Breast epithelium (tissue), 4 donors: ENCODE results near the gene TGDS. TPM values are rescaled to one million over a fixed set of nuclear protein-coding genes. Genes with fewer than 3 reads are reported as not detected.

Source experiments
- DNase-seq, 2 donors: peaks; one replicate each; pipeline ENCODE4 v3.0.0-alpha.2; 2019; ENCODE audit warnings: low spot score in 2 of 2
- H3K27ac ChIP-seq, 2 donors: fragments of 200-600 bp; sonication (generic) in 1 of 2; one replicate each; pipeline ENCODE4 v1.5.1; 2016 to 2019; ENCODE audit warnings: mild to moderate bottlenecking in 1 of 2
- H3K27me3 ChIP-seq, 2 donors: fragments of 200-600 bp; sonication (generic) in 1 of 2; one replicate each; pipeline versions ENCODE4 v1.5.1 to v1.6.0; 2017 to 2019; ENCODE audit warnings: control low read depth in 1 of 2, mild to moderate bottlenecking in 1 of 2
- H3K36me3 ChIP-seq: fragments of 200-600 bp; one replicate; pipeline ENCODE4 v1.5.1; 2019
- H3K4me1 ChIP-seq, 2 donors: fragments of 200-600 bp; sonication (generic); one replicate each; pipeline ENCODE4 v1.5.1; 2016 to 2019; ENCODE audit warnings: control low read depth in 1 of 2
- H3K4me3 ChIP-seq, 3 donors: fragments of 200-600 bp; sonication (generic); 1 replicate in 2 of 3; 2 replicates in 1 of 3; pipeline ENCODE4 v1.5.1; 2016 to 2019; ENCODE audit warnings: mild to moderate bottlenecking in 3 of 3, moderate library complexity in 2 of 3
- H3K9me3 ChIP-seq, 2 donors: fragments of 200-600 bp; sonication (generic) in 1 of 2; one replicate each; pipeline ENCODE4 v1.5.1; 2016 to 2019; ENCODE audit warnings: control low read depth in 1 of 2
- POLR2A ChIP-seq: fragments of 450-650 bp; IDR thresholded peaks from one replicate; pipeline ENCODE4 v1.6.1; 2016; ENCODE audit warnings: antibody characterized with exemption, mild to moderate bottlenecking, moderate library complexity
- POLR2AphosphoS5 ChIP-seq, 3 donors: sonication (generic); formaldehyde crosslinking; IDR thresholded peaks; one replicate each; pipeline ENCODE4 v1.6.1; 2017; ENCODE audit warnings: antibody characterized with exemption in 3 of 3
- intact Hi-C: fragments of 100-400 bp; cut with DNase I; formaldehyde crosslinking; loops from one replicate; pipeline ENCODE4 v1.15.1; 2023; ENCODE audit warnings: low total_unique reads
- total RNA-seq, 3 donors: library from RNA; depleted of rRNA; stranded (reverse); fragments of >200 nt; gene quantifications; one replicate each; pipeline ENCODE4 v1.1.0, GENCODE V29; 2016
- TF ChIP-seq, protein P1 (sequence below), 3 donors: fragments of 450-650 bp; IDR thresholded peaks; one replicate each; pipeline ENCODE4 v1.5.1; 2016 to 2017; ENCODE audit warnings: antibody characterized with exemption in 3 of 3, mild to moderate bottlenecking in 3 of 3, moderate library complexity in 3 of 3

TGDS gene
- total RNA-seq, 3 donors from 2014 or later = 12.1 to 21.2 (median 12.5) TPM

DNA sequence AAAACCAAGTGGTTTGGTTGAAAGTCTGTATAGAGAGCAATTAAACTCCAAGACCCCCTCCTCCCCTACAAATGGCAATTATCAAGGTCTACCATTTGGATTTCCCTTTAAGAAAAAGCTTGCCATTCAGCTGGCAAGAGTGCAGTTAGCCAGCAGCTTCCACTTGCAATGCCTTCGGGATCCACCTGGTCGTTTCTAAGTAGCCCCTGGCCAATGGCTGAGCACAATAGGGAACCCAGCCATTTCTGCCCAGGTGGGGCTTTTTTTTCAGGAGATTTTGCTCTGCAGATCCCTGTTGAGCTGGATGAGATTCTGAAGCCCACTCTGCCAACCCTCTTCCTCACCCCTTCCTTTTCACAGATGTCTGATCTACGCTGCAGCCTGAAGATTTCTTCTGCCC, 26.3 kb downstream of the TGDS start:
- Histone ChIP-seq H3K36me3 (peaks cover 8% of the 10 kb centered on the region), H3K9me3 (no peaks in the 10 kb centered on the region), H3K27ac (no peak overlapping the region), H3K4me1 (no peaks in the 10 kb centered on the region), H3K4me3 (no peak overlapping the region), H3K27me3 (no peaks in the 10 kb centered on the region)
- no peak for DNase-seq
- intact Hi-C loops = loop anchor here (10.0 kb wide), 1 partner anchor 1595 kb away; no protein-coding TSS in a partner anchor
- TF ChIP-seq, protein P1, sequence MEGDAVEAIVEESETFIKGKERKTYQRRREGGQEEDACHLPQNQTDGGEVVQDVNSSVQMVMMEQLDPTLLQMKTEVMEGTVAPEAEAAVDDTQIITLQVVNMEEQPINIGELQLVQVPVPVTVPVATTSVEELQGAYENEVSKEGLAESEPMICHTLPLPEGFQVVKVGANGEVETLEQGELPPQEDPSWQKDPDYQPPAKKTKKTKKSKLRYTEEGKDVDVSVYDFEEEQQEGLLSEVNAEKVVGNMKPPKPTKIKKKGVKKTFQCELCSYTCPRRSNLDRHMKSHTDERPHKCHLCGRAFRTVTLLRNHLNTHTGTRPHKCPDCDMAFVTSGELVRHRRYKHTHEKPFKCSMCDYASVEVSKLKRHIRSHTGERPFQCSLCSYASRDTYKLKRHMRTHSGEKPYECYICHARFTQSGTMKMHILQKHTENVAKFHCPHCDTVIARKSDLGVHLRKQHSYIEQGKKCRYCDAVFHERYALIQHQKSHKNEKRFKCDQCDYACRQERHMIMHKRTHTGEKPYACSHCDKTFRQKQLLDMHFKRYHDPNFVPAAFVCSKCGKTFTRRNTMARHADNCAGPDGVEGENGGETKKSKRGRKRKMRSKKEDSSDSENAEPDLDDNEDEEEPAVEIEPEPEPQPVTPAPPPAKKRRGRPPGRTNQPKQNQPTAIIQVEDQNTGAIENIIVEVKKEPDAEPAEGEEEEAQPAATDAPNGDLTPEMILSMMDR (IDR thresholded peaks at IDR 0.05) = no peak
- TF ChIP-seq POLR2A (no peak), POLR2AphosphoS5 (IDR thresholded peaks at IDR 0.05) (no peak)

DNA sequence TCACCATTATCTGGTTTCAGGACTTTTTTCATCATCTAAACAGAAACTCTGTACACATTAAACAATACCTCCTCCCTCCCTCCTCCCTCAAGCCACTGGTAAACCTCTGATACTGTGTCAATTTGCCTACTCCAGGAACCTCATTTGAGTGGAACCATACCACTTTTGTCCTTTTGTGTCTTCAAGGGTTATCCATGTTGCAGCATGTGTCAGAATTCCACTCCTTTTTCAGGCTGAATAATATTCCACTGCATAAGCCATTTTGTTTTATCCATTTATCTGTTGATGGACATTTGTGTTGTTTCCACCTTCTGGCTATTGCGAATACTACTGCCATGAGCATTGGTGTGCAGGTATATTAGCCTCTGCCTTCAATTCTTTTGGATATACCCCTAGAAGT, 27.5 kb downstream of the TGDS start:
- Histone ChIP-seq H3K36me3 (peaks cover 8% of the 10 kb centered on the region), H3K27ac (no peak overlapping the region), H3K27me3 (no peaks in the 10 kb centered on the region), H3K4me1 (no peaks in the 10 kb centered on the region), H3K9me3 (no peaks in the 10 kb centered on the region), H3K4me3 (no peak overlapping the region)
- intact Hi-C loops = no loop called here
- TF ChIP-seq POLR2AphosphoS5 (IDR thresholded peaks at IDR 0.05) (no peak), POLR2A (no peak)
- TF ChIP-seq, protein P1 (IDR thresholded peaks at IDR 0.05) = no peak
- no peak for DNase-seq

DNA sequence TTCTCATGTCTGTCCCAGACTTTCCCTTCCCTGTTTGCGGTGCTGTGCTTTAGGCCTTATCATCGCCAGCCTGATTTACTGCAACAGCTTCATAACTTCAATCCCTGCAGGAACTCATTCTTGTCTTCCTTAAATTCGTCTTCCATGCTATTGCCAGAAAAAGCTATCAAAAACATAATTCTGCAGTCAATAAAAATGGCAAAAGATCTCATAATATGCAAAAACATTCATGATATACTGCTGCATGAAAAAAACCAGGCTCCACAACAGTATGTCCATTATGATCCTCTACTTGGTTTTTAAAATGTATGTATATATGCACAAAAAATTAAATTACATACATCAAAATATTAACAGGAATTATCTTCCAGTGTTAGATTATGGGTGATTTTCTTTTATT, 28.4 kb downstream of the TGDS start:
- intact Hi-C loops = no loop called here
- Histone ChIP-seq H3K4me1 (no peaks in the 10 kb centered on the region), H3K27ac (no peak overlapping the region), H3K9me3 (no peaks in the 10 kb centered on the region), H3K4me3 (no peak overlapping the region), H3K36me3 (peaks cover 6% of the 10 kb centered on the region), H3K27me3 (no peaks in the 10 kb centered on the region)
- TF ChIP-seq POLR2A = no peak
- TF ChIP-seq, protein P1 (IDR thresholded peaks at IDR 0.05) = no peak
- no peak for TF ChIP-seq POLR2AphosphoS5 (IDR thresholded peaks at IDR 0.05)
- no peak for DNase-seq

DNA sequence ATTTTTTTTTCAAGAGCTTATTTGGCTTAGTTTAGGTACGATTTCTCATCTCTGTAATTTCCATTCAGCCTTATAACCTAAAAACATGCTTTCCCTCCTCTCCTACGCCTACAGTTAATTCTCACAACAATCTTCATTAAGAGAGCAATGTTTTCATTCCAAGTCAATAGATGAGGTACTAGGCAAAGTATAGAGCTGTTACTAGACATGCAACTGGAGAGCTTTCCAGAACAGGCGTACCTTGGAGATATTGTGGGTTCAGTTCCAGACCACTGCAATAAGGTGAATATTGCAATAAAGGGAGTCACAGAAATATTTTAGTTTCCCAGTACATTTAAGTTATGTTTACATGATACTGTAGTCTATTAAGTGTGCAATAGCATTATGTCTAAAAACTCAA, 34.8 kb downstream of the TGDS start:
- Histone ChIP-seq H3K9me3 (no peaks in the 10 kb centered on the region), H3K4me3 (no peak overlapping the region), H3K36me3 (no peaks in the 10 kb centered on the region), H3K27me3 (no peaks in the 10 kb centered on the region), H3K27ac (no peak overlapping the region), H3K4me1 (no peaks in the 10 kb centered on the region)
- intact Hi-C loops = no loop called here
- DNase-seq = no peak
- TF ChIP-seq POLR2A (no peak), POLR2AphosphoS5 (IDR thresholded peaks at IDR 0.05) (no peak)
- TF ChIP-seq, protein P1 (IDR thresholded peaks at IDR 0.05) = no peak

DNA sequence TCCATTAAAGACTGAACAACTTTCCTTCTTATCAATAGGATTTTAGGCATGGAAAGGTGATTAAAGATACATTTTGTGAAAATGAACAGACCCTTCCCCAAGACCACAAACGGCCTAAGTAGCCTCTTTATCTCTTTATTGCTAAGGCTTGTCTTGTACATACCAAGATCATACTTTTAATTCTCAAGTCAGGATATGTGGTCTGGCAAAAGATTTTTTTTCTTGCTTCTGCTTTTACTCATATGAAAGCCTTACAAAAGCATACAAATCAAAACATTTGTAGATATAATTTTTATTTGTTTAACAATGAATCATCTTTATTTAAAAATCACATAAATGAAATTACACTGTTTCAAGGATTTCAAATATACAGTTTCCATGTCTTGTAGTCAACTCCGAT, 35.8 kb downstream of the TGDS start:
- no peak for TF ChIP-seq POLR2AphosphoS5 (IDR thresholded peaks at IDR 0.05)
- TF ChIP-seq POLR2A = no peak
- TF ChIP-seq, protein P1 (IDR thresholded peaks at IDR 0.05) = no peak
- Histone ChIP-seq H3K4me1 (no peaks in the 10 kb centered on the region), H3K27me3 (no peaks in the 10 kb centered on the region), H3K27ac (no peak overlapping the region), H3K9me3 (no peaks in the 10 kb centered on the region), H3K36me3 (no peaks in the 10 kb centered on the region), H3K4me3 (no peak overlapping the region)
- intact Hi-C loops = no loop called here
- no peak for DNase-seq
